HepG2 (cell line): ENCODE measurements around the gene PRKCSH. TPM values are rescaled to one million over a fixed set of nuclear protein-coding genes. Genes with fewer than 3 reads are reported as not detected.
A peak's percentile ranks its signal among the peaks of the same experiment; 100 is the strongest.

Experiments
- ATRX ChIP-seq: sonication (generic); formaldehyde crosslinking; IDR thresholded peaks from 2 replicates; pipeline ENCODE4 v1.4.0; 2020; ENCODE audit warnings: missing genetic modification reagents, borderline replicate concordance
- BHLHE40 ChIP-seq: IDR thresholded peaks from 2 replicates; pipeline ENCODE4 v1.6.1; 2011; ENCODE audit warnings: low read length, improper control_type of control experiment
- NFATC3 ChIP-seq: sonication (generic); formaldehyde crosslinking; IDR thresholded peaks from 2 replicates; pipeline ENCODE4 v1.5.1; 2020; ENCODE audit warnings: mild to moderate bottlenecking, missing genetic modification reagents
- SCMH1 ChIP-seq: sonication (generic); formaldehyde crosslinking; IDR thresholded peaks from 2 replicates; pipeline ENCODE4 v1.9.0; 2021; ENCODE audit warnings: missing genetic modification reagents, mild to moderate bottlenecking, borderline replicate concordance
- XBP1 ChIP-seq: sonication (generic); formaldehyde crosslinking; IDR thresholded peaks from 2 replicates; pipeline ENCODE4 v1.5.0; 2020; ENCODE audit warnings: missing genetic modification reagents
- ZFP82 ChIP-seq: sonication (generic); formaldehyde crosslinking; IDR thresholded peaks from 2 replicates; pipeline ENCODE4 v1.5.1; 2020; ENCODE audit warnings: mild to moderate bottlenecking, missing genetic modification reagents, borderline replicate concordance
- ZNF121 ChIP-seq: sonication (generic); formaldehyde crosslinking; IDR thresholded peaks from 2 replicates; pipeline ENCODE4 v1.5.0; 2020; ENCODE audit warnings: mild to moderate bottlenecking, missing genetic modification reagents
- ZNF432 ChIP-seq: sonication (generic); formaldehyde crosslinking; IDR thresholded peaks from 2 replicates; pipeline ENCODE4 v1.5.0; 2020; ENCODE audit warnings: missing genetic modification reagents, mild to moderate bottlenecking, borderline replicate concordance
- ZNF629 ChIP-seq: sonication (generic); formaldehyde crosslinking; conservative IDR thresholded peaks from 2 replicates; pipeline ENCODE4 v1.5.0; 2020; ENCODE audit warnings: missing genetic modification reagents
- polyA plus RNA-seq, 8 experiments: library from polyadenylated mRNA; depleted of rRNA in 3 of 8; stranded (reverse) in 7 of 8; unstranded in 1 of 8; fragments of >200 nt; fragmentation: Illumina TruSeq in 4 of 8; extraction: Trizol in 4 of 8; gene quantifications; 2 replicates each; pipeline versions ENCODE4 v1.2.1 to v1.2.3, GENCODE V29; 2011 to 2016; ENCODE audit warnings: low read depth in 4 of 8, missing spikeins in 1 of 8, mixed read lengths in 1 of 8; ENCODE audit not compliant: insufficient read depth in 1 of 8
- total RNA-seq, 5 experiments: library from RNA; depleted of rRNA; stranded (reverse); fragments of >200 nt; fragmentation: Illumina TruSeq; extraction: Trizol; gene quantifications; 2 replicates each; pipeline ENCODE4 v1.2.3, GENCODE V29; 2016; ENCODE audit warnings: low read depth in 1 of 5
- TF ChIP-seq, protein P1 (sequence below): sonication (generic); formaldehyde crosslinking; IDR thresholded peaks from 2 replicates; pipeline ENCODE4 v1.4.0; 2020; ENCODE audit warnings: mild to moderate bottlenecking, low read depth, missing genetic modification reagents
- TF ChIP-seq, protein P2 (sequence below): sonication (generic); formaldehyde crosslinking; IDR thresholded peaks from 2 replicates; pipeline ENCODE4 v1.4.0; 2020; ENCODE audit warnings: missing genetic modification reagents
- TF ChIP-seq, protein P3 (sequence below): sonication (generic); formaldehyde crosslinking; IDR thresholded peaks from 2 replicates; pipeline ENCODE4 v1.8.0; 2022; ENCODE audit warnings: missing genetic modification reagents, mild to moderate bottlenecking, borderline replicate concordance
- TF ChIP-seq, protein P4 (sequence below): sonication (generic); formaldehyde crosslinking; IDR thresholded peaks from 2 replicates; pipeline ENCODE4 v1.8.1; 2023; ENCODE audit warnings: mild to moderate bottlenecking, moderate library complexity, missing genetic modification reagents
- TF ChIP-seq, protein P5 (sequence below): sonication (generic); formaldehyde crosslinking; IDR thresholded peaks from 2 replicates; pipeline ENCODE4 v1.4.0; 2020; ENCODE audit warnings: missing genetic modification reagents, borderline replicate concordance
- TF ChIP-seq, protein P6 (sequence below): IDR thresholded peaks from 2 replicates; pipeline ENCODE4 v1.6.1; 2016; ENCODE audit warnings: missing compliant biosample characterization, missing genetic modification reagents, borderline replicate concordance

PRKCSH gene
- total and polyA plus RNA-seq, 2 of the 13 experiments (the other 11 are each of a cell fraction or from before 2014, with no cell fraction given), result 85.1 to 125 TPM

DNA sequence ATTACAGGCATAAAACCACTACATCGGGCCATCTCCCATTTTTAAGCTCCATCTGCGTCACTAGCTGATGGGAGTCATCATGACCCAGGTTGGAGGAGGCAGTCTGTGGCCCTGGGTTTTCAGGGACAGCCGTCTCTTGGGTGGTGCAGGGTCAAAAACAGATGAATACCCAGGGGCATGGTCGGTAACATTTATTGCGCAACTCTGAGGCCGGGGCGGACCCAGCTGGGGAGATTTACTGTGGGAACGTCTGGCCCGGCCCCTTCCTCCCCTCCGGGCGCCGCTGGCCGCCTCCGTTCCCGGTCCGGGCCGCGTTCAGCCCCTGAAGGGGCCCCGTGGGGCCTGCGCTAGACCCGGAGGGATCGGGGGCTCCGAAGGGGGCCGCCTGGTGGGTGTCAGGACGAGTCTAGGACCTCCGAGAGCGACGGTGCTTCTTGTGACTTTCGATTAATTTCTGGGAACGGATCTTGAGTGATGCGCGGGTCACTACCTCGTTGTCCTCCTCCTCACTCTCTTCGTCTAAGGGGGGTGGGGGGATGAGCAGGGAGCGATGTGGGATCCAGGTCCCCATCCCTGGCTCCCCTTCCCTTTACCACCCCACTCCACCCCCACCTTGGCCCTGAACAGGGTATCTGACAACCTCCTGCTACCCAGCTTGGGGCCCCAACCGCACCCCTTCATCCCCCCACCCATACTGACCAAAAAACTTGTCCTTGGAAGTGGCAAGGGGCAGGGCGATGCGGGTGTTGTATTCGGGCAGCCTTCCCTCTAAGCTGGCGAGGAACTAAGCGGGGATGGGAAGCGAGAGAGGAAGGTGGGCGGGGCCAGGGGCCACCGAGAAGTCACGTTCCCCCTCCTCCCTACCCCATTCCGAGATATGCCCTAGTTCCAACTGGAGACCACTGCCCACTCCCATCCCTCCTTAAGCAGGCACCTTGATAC lies 14.7 kb upstream of the PRKCSH start (continued):
- TF ChIP-seq, protein P1, sequence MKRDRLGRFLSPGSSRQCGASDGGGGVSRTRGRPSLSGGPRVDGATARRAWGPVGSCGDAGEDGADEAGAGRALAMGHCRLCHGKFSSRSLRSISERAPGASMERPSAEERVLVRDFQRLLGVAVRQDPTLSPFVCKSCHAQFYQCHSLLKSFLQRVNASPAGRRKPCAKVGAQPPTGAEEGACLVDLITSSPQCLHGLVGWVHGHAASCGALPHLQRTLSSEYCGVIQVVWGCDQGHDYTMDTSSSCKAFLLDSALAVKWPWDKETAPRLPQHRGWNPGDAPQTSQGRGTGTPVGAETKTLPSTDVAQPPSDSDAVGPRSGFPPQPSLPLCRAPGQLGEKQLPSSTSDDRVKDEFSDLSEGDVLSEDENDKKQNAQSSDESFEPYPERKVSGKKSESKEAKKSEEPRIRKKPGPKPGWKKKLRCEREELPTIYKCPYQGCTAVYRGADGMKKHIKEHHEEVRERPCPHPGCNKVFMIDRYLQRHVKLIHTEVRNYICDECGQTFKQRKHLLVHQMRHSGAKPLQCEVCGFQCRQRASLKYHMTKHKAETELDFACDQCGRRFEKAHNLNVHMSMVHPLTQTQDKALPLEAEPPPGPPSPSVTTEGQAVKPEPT (CRISPR knock-in tag), result no peak
- TF ChIP-seq XBP1 (CRISPR knock-in tag) (no peak), BHLHE40 (no peak), SCMH1 (CRISPR knock-in tag) (no peak), ZFP82 (no peak), ATRX (CRISPR knock-in tag) (no peak), NFATC3 (CRISPR knock-in tag) (no peak), ZNF121 (CRISPR knock-in tag) (peak; percentile 16; the same call in 1 of the 2 replicates), ZNF432 (CRISPR knock-in tag) (no peak), ZNF629 (CRISPR knock-in tag) (no peak)
- TF ChIP-seq, protein P2, sequence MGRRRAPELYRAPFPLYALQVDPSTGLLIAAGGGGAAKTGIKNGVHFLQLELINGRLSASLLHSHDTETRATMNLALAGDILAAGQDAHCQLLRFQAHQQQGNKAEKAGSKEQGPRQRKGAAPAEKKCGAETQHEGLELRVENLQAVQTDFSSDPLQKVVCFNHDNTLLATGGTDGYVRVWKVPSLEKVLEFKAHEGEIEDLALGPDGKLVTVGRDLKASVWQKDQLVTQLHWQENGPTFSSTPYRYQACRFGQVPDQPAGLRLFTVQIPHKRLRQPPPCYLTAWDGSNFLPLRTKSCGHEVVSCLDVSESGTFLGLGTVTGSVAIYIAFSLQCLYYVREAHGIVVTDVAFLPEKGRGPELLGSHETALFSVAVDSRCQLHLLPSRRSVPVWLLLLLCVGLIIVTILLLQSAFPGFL (CRISPR knock-in tag), result no peak
- TF ChIP-seq, protein P3, sequence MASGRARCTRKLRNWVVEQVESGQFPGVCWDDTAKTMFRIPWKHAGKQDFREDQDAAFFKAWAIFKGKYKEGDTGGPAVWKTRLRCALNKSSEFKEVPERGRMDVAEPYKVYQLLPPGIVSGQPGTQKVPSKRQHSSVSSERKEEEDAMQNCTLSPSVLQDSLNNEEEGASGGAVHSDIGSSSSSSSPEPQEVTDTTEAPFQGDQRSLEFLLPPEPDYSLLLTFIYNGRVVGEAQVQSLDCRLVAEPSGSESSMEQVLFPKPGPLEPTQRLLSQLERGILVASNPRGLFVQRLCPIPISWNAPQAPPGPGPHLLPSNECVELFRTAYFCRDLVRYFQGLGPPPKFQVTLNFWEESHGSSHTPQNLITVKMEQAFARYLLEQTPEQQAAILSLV (CRISPR knock-in tag), result no peak
- TF ChIP-seq, protein P4, sequence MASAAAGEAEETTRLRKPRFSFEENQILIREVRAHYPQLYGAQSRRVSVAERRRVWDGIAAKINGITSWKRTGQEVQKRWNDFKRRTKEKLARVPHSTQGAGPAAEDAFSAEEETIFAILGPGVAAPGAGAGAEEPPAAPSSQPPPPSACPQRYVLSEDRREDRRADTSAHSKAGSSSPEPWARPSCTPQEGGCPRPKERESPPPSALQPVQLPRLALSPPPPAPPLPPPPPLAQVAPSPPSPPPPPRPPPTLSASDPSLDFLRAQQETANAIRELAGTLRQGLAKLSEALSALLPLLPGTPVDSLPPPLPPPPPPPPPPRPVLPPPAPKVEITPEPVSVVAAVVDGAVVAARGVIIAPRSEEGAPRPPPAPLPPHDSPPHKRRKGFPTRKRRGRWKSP, result no peak
- TF ChIP-seq, protein P5, sequence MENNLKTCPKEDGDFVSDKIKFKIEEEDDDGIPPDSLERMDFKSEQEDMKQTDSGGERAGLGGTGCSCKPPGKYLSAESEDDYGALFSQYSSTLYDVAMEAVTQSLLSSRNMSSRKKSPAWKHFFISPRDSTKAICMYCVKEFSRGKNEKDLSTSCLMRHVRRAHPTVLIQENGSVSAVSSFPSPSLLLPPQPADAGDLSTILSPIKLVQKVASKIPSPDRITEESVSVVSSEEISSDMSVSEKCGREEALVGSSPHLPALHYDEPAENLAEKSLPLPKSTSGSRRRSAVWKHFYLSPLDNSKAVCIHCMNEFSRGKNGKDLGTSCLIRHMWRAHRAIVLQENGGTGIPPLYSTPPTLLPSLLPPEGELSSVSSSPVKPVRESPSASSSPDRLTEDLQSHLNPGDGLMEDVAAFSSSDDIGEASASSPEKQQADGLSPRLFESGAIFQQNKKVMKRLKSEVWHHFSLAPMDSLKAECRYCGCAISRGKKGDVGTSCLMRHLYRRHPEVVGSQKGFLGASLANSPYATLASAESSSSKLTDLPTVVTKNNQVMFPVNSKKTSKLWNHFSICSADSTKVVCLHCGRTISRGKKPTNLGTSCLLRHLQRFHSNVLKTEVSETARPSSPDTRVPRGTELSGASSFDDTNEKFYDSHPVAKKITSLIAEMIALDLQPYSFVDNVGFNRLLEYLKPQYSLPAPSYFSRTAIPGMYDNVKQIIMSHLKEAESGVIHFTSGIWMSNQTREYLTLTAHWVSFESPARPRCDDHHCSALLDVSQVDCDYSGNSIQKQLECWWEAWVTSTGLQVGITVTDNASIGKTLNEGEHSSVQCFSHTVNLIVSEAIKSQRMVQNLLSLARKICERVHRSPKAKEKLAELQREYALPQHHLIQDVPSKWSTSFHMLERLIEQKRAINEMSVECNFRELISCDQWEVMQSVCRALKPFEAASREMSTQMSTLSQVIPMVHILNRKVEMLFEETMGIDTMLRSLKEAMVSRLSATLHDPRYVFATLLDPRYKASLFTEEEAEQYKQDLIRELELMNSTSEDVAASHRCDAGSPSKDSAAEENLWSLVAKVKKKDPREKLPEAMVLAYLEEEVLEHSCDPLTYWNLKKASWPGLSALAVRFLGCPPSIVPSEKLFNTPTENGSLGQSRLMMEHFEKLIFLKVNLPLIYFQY, result 0 out of 2 replicates have a peak, but pooled peaks have one; percentile 26
- TF ChIP-seq, protein P6, sequence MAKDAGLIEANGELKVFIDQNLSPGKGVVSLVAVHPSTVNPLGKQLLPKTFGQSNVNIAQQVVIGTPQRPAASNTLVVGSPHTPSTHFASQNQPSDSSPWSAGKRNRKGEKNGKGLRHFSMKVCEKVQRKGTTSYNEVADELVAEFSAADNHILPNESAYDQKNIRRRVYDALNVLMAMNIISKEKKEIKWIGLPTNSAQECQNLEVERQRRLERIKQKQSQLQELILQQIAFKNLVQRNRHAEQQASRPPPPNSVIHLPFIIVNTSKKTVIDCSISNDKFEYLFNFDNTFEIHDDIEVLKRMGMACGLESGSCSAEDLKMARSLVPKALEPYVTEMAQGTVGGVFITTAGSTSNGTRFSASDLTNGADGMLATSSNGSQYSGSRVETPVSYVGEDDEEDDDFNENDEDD (CRISPR knock-in tag), result no peak
